Stomach smooth muscle (tissue), 2 donors: ENCODE data around the gene SHKBP1.

Source experiments
- H3K27ac ChIP-seq: one replicate; pipeline ENCODE4 v1.7.0; 2013; ENCODE audit warnings: mild to moderate bottlenecking, low read length, inconsistent platforms
- H3K27me3 ChIP-seq, 2 donors: one replicate each; pipeline ENCODE4 v1.7.0; 2013; ENCODE audit warnings: low read length in 2 of 2; ENCODE audit not compliant: insufficient read depth in 2 of 2, control insufficient read depth in 1 of 2
- H3K36me3 ChIP-seq, 2 donors: one replicate each; pipeline ENCODE4 v1.7.0; 2013; ENCODE audit warnings: low read length in 2 of 2; ENCODE audit not compliant: control insufficient read depth in 2 of 2, insufficient read depth in 2 of 2
- H3K4me1 ChIP-seq: one replicate; pipeline ENCODE4 v1.7.0; 2013; ENCODE audit warnings: low read length; ENCODE audit not compliant: control insufficient read depth, insufficient read depth
- H3K4me3 ChIP-seq, 2 donors: one replicate each; pipeline ENCODE4 v1.7.0; 2013; ENCODE audit warnings: low read length in 2 of 2
- H3K9ac ChIP-seq, 2 donors: one replicate each; pipeline ENCODE4 v1.7.0; 2013; ENCODE audit warnings: low read length in 2 of 2, mild to moderate bottlenecking in 1 of 2
- H3K9me3 ChIP-seq, 2 donors: one replicate each; pipeline ENCODE4 v1.7.0; 2013; ENCODE audit warnings: low read length in 2 of 2; ENCODE audit not compliant: control insufficient read depth in 2 of 2
- donor health status: healthy.
- donor health status: Pancreatic carcinoma.

SHKBP1 gene

DNA sequence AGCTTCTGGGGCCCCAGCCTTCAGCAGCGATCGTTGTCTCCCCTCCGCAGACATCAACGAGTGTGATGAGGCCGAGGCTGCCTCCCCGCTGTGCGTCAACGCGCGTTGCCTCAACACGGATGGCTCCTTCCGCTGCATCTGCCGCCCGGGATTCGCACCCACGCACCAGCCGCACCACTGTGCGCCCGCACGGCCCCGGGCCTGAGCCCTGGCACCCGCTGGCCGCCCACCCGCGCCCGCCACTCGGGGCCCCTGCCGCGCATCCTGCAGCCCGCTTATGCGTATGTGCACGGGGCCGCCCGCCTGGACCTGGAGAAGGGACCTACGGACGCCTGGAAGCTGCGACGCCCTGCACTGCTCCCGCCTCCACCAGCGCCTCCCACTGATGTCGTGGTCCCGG is 52.7 kb downstream of the SHKBP1 start:
- no peak overlapping the region for H3K4me3 ChIP-seq
- H3K9ac ChIP-seq: no peak overlapping the region
- peaks cover 6% of the 10 kb centered on the region for H3K4me1 ChIP-seq
- H3K36me3 ChIP-seq: peaks cover 4 to 5% of the 10 kb centered on the region in 2 donors
- no peak overlapping the region for H3K27ac ChIP-seq
- H3K9me3 ChIP-seq: no peaks in the 10 kb centered on the region
- no peaks in the 10 kb centered on the region for H3K27me3 ChIP-seq

- Histone ChIP-seq H3K9ac (no peak overlapping the region), H3K4me3 (no peak overlapping the region), H3K27ac (no peak overlapping the region), H3K4me1 (peaks cover 10% of the 10 kb centered on the region), H3K9me3 (no peaks in the 10 kb centered on the region), H3K27me3 (no peaks in the 10 kb centered on the region), H3K36me3 (peaks cover 4% of the 10 kb centered on the region in 2 donors)
These were observed 54.0 kb downstream of the SHKBP1 start for GRCh38 chr19:40630571-40631160.

GRCh38 chr19:40632311-40633036 is 55.8 kb downstream of the SHKBP1 start:
- H3K27me3 ChIP-seq: no peaks in the 10 kb centered on the region
- H3K4me1 ChIP-seq: peaks cover 10% of the 10 kb centered on the region
- no peak overlapping the region for H3K4me3 ChIP-seq
- H3K27ac ChIP-seq: no peak overlapping the region
- no peak overlapping the region for H3K9ac ChIP-seq
- peaks cover 0 to 2% of the 10 kb centered on the region in 2 donors for H3K36me3 ChIP-seq
- no peaks in the 10 kb centered on the region for H3K9me3 ChIP-seq

GRCh38 chr19:40633207-40633606 is 56.5 kb downstream of the SHKBP1 start:
- no peak overlapping the region for H3K9ac ChIP-seq
- peaks cover 0 to 2% of the 10 kb centered on the region in 2 donors for H3K36me3 ChIP-seq
- no peak overlapping the region for H3K4me3 ChIP-seq
- H3K9me3 ChIP-seq: no peaks in the 10 kb centered on the region
- H3K27ac ChIP-seq: no peak overlapping the region
- H3K27me3 ChIP-seq: no peaks in the 10 kb centered on the region
- H3K4me1 ChIP-seq: peaks cover 10% of the 10 kb centered on the region

DNA sequence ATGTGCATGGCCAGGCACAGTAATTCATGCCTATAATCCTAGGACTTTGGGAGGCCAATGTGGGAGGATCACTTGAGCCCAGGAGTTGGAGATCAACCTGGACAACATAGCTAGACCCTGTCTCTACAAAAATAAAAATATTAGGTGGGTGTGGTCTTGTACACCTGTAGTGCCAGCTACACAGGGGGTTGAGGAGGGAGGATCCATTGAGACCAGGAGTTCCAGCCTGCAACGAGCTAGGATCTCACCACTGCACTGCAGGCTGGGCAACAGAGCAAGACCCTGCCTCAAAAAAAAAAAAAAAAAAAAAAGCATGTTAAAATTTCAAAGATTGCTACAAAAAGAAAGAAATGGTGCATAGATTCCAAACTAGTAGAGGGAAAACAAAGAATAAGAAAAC is 61.7 kb downstream of the SHKBP1 start:
- no peak overlapping the region for H3K27ac ChIP-seq
- H3K36me3 ChIP-seq: no peaks in the 10 kb centered on the region
- H3K4me3 ChIP-seq: no peak overlapping the region
- H3K9ac ChIP-seq: no peak overlapping the region
- H3K9me3 ChIP-seq: no peaks in the 10 kb centered on the region
- H3K4me1 ChIP-seq: peaks cover 18% of the 10 kb centered on the region
- H3K27me3 ChIP-seq: no peaks in the 10 kb centered on the region

- no peak overlapping the region for H3K27ac ChIP-seq
These were observed 62.9 kb downstream of the SHKBP1 start for GRCh38 chr19:40639638-40639982.

DNA sequence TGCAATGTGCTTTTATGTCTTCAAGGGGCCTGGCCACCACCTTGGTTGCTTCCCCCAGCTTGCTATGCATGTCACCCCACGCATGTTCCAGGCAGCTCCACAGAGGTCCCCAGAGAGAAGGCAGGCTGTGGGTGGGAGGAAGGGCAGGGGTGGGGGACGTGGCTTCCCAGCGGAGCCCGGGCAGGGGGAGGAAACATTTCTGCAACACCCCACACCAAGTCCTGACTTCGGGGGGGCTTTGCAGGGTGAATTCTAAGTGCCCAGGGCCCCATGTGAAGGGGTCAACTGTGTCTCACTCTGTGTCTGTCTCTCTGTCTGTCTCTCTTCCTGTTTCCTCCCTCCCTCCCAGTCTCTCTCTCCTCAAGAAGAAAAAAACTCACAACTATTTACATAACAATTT is 64.1 kb downstream of the SHKBP1 start:
- no peaks in the 10 kb centered on the region for H3K9me3 ChIP-seq
- no peaks in the 10 kb centered on the region for H3K36me3 ChIP-seq
- no peak overlapping the region for H3K4me3 ChIP-seq
- peaks cover 17% of the 10 kb centered on the region for H3K4me1 ChIP-seq
- no peak overlapping the region for H3K9ac ChIP-seq
- H3K27me3 ChIP-seq: no peaks in the 10 kb centered on the region
- peak overlapping the region; percentile 46 for H3K27ac ChIP-seq

More at GRCh38 chr19:40639638-40639982, 62.9 kb downstream of the SHKBP1 start:
- Histone ChIP-seq H3K36me3 (no peaks in the 10 kb centered on the region), H3K4me1 (peaks cover 10% of the 10 kb centered on the region), H3K9ac (no peak overlapping the region), H3K27me3 (no peaks in the 10 kb centered on the region), H3K4me3 (no peak overlapping the region), H3K9me3 (no peaks in the 10 kb centered on the region)
